Osteocyte (in vitro differentiated cells): ENCODE data around the gene FGF18. TPM values are rescaled to one million over a fixed set of nuclear protein-coding genes. Genes with fewer than 3 reads are reported as not detected.

Experiments used
- DNase-seq: peaks from one replicate; pipeline ENCODE4 v3.0.0; 2021; ENCODE audit warnings: mixed read lengths; ENCODE audit not compliant: unreplicated experiment; ENCODE audit errors: extremely low spot score
- H3K27ac Mint-ChIP-seq: one replicate; pipeline ENCODE4 v1.8.0; 2021; ENCODE audit warnings: mild to moderate bottlenecking, mixed read lengths; ENCODE audit not compliant: unreplicated experiment
- H3K27me3 Mint-ChIP-seq: one replicate; pipeline ENCODE4 v1.8.0; 2021; ENCODE audit warnings: mixed read lengths; ENCODE audit not compliant: unreplicated experiment
- H3K36me3 Mint-ChIP-seq: one replicate; pipeline ENCODE4 v1.8.0; 2021; ENCODE audit warnings: mixed read lengths; ENCODE audit not compliant: unreplicated experiment
- H3K4me1 Mint-ChIP-seq: one replicate; pipeline ENCODE4 v1.8.0; 2021; ENCODE audit warnings: mixed read lengths; ENCODE audit not compliant: unreplicated experiment
- H3K4me3 Mint-ChIP-seq: one replicate; pipeline ENCODE4 v1.8.0; 2021; ENCODE audit warnings: mild to moderate bottlenecking, moderate library complexity, mixed read lengths; ENCODE audit not compliant: unreplicated experiment
- H3K9me3 Mint-ChIP-seq: one replicate; pipeline ENCODE4 v1.8.0; 2021; ENCODE audit warnings: mixed read lengths; ENCODE audit not compliant: unreplicated experiment
- CTCF ChIP-seq: fragments of 200-600 bp; sonication (generic); IDR thresholded peaks from 2 replicates; pipeline ENCODE4 v1.5.0; 2021; ENCODE audit warnings: antibody characterized with exemption, mild to moderate bottlenecking, moderate library complexity
- total RNA-seq: library from RNA; stranded (reverse); gene quantifications from 2 replicates; pipeline ENCODE4 v1.2.1, GENCODE V29; 2021

The FGF18 gene
- total RNA-seq, 1 donor from 2014 or later: 5.9 TPM

DNA sequence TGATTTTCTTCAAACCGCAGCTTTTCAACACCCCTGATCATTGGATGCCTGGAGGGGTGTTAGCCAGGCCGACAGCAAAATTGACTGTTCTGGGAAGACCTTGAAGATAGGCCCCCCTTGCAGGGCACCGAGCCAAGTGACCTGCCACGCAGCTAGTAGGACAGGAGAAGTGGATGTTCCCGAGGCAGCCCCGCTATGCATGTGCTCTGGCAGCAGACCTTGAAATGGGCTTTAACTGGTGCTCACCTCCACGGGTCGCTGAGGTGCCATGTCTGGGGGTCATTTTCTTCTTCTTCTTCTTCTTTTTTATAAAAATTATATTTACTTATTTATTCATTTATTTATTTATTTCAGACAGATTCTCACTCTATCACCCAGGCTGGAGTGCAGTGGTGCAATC, 12.6 kb downstream of the FGF18 start:
- no peak for DNase-seq
- no peaks in the 10 kb centered on the region for H3K9me3 Mint-ChIP-seq
- H3K4me1 Mint-ChIP-seq: no peaks in the 10 kb centered on the region
- no peaks in the 10 kb centered on the region for H3K36me3 Mint-ChIP-seq
- TF ChIP-seq CTCF: no peak
- no peak overlapping the region for H3K27ac Mint-ChIP-seq
- no peaks in the 10 kb centered on the region for H3K27me3 Mint-ChIP-seq
- H3K4me3 Mint-ChIP-seq: no peak overlapping the region

GRCh38 chr5:171432583-171433351, 13.3 kb downstream of the FGF18 start:
- no peak for DNase-seq
- H3K9me3 Mint-ChIP-seq: no peaks in the 10 kb centered on the region
- no peak overlapping the region for H3K27ac Mint-ChIP-seq
- TF ChIP-seq CTCF: no peak
- H3K4me3 Mint-ChIP-seq: no peak overlapping the region
- no peaks in the 10 kb centered on the region for H3K4me1 Mint-ChIP-seq
- H3K27me3 Mint-ChIP-seq: no peaks in the 10 kb centered on the region
- H3K36me3 Mint-ChIP-seq: no peaks in the 10 kb centered on the region

DNA sequence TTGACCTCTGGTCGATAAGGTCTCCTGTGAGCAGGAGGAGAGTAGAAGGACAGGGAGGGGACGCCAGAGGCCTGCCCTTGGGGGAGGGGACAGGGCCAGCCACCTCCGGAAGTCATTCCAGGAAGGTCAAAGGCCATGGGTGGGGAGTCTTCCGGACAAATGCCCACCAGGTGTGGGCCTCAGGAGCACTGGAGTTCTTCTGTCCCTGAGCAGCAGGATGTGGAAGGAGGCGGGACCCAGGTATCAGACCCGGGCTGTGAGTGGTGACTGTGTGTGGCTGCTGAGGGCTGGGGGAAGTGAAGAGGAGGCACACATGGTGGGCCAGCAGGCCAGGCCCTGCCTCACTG, 13.9 kb downstream of the FGF18 start:
- Mint-ChIP-seq H3K9me3 (no peaks in the 10 kb centered on the region), H3K27me3 (no peaks in the 10 kb centered on the region), H3K4me3 (no peak overlapping the region), H3K27ac (no peak overlapping the region), H3K36me3 (no peaks in the 10 kb centered on the region), H3K4me1 (no peaks in the 10 kb centered on the region)
- no peak for TF ChIP-seq CTCF
- DNase-seq: no peak

GRCh38 chr5:171433982-171434676, 14.7 kb downstream of the FGF18 start:
- no peak overlapping the region for H3K4me3 Mint-ChIP-seq
- H3K9me3 Mint-ChIP-seq: no peaks in the 10 kb centered on the region
- no peak overlapping the region for H3K27ac Mint-ChIP-seq
- DNase-seq: no peak
- peaks cover 4% of the 10 kb centered on the region for H3K4me1 Mint-ChIP-seq
- no peaks in the 10 kb centered on the region for H3K27me3 Mint-ChIP-seq
- no peak for TF ChIP-seq CTCF
- H3K36me3 Mint-ChIP-seq: no peaks in the 10 kb centered on the region

DNA sequence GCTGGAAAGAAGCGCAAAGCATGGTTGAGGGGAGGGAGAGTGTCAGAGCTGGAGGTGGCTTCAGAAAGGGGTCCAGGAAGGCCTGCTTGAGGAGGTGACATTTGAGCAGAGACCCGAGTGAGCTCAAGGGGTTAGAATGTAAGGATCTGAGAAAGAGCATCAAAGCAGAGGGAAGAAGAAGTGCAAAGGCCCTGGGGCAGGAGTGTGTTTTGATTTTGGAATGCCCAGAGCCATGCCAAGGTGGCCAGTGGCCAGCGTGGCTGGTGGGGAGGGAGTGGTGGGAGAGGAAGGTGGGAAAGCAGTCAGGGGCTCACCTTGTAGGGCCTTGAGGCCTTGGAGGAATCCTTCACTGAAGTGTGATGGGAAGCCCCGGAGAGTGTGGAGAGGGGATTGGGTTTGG, 15.4 kb downstream of the FGF18 start:
- H3K9me3 Mint-ChIP-seq: no peaks in the 10 kb centered on the region
- H3K27me3 Mint-ChIP-seq: no peaks in the 10 kb centered on the region
- H3K27ac Mint-ChIP-seq: no peak overlapping the region
- H3K36me3 Mint-ChIP-seq: no peaks in the 10 kb centered on the region
- H3K4me1 Mint-ChIP-seq: peaks cover 4% of the 10 kb centered on the region
- TF ChIP-seq CTCF: no peak
- H3K4me3 Mint-ChIP-seq: no peak overlapping the region
- no peak for DNase-seq
